Measurements from ENCODE around the gene UFSP2. TPM values are rescaled to one million over a fixed set of nuclear protein-coding genes. Genes with fewer than 3 reads are reported as not detected.

UFSP2 gene
- total RNA-seq, 2 experiments from 2014 or later = 14.5 to 16.6 TPM

DNA sequence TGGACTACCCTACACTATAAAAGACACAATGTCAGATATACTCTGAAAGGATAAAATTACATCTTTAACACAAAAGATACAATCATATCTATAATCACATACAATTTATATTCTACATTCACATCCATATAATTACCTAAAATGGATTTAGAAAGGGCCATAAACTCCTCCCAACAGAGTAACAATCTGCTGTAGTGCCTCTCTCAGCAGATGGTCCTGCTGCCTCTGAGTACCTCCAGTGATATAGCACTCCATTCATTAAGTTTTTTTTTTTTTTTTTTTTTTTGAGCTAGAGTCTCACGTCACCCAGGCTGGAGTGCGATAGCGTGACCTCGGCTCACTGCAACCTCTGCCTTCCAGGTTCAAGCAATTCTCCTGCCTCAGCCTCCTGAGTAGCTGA lies 21.7 kb downstream of the UFSP2 start:
- no peak overlapping the region for H3K4me3 ChIP-seq (ENCODE audit: low read length)
- CTCF ChIA-PET = interaction anchor here (2.0 kb wide), 1 partner anchor 21 kb away, joined by 4 read pairs; no protein-coding TSS in a partner anchor
- Mint-ChIP-seq H3K4me1 (ENCODE audit: low read depth) (no peaks in the 10 kb centered on the region), H3K36me3 (ENCODE audit: low read depth) (peaks cover 72% of the 10 kb centered on the region), H3K27me3 (no peaks in the 10 kb centered on the region), H3K27ac (no peak overlapping the region), H3K4me3 (no peak overlapping the region), H3K9me3 (no peaks in the 10 kb centered on the region)
- intact Hi-C loops (cut with DNase I, micrococcal nuclease) = no loop called here
- H3K9me3 ChIP-seq (ENCODE audit: control insufficient read depth in 1 of 2, insufficient read depth in 1 of 2, low read length in 2 of 2) = no peaks in the 10 kb centered on the region
- ATAC-seq (ENCODE audit: poor library complexity) = no peak
- no peak overlapping the region for H3K27ac ChIP-seq (ENCODE audit: low read depth in 1 of 2, low read length in 2 of 2)
- no peaks in the 10 kb centered on the region for H3K4me1 ChIP-seq (ENCODE audit: insufficient read depth, low read length)
- TF ChIP-seq CTCF (IDR thresholded peaks at IDR 0.05) = no peak
- POLR2A ChIA-PET = interaction anchor here (1.6 to 2.0 kb wide), 2 partner anchors 8 to 21 kb away, joined by 4 to 13 read pairs; partner anchors contain the start of genes ANKRD37 and LRP2BP
- peaks cover 43% of the 10 kb centered on the region for H3K36me3 ChIP-seq (ENCODE audit: insufficient read depth, low read length)
- DNase-seq = no peak
- no peaks in the 10 kb centered on the region for H3K27me3 ChIP-seq (ENCODE audit: control insufficient read depth in 1 of 2, insufficient read depth in 2 of 2, low read length in 2 of 2)

DNA sequence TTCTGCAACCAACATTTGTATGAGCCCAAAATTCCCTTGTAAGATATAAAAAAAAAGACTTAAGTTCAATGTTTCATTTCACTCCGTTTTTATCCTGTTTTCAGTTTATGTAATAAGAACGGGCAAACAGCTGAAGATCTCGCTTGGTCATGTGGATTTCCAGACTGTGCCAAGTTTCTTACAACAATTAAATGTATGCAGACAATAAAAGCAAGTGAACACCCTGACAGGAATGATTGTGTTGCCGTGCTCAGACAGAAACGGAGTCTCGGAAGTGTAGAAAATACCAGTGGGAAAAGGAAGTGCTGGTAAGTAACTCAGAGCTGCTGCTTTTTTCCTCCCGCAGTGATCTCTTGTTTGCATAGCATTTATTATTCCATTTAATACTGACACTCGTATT lies 26.3 kb downstream of the UFSP2 start:
- H3K4me3 ChIP-seq (ENCODE audit: low read length) = no peak overlapping the region
- H3K9me3 ChIP-seq (ENCODE audit: control insufficient read depth in 1 of 2, insufficient read depth in 1 of 2, low read length in 2 of 2) = no peaks in the 10 kb centered on the region
- Mint-ChIP-seq H3K36me3 (ENCODE audit: low read depth) (peaks cover 51% of the 10 kb centered on the region), H3K27me3 (no peaks in the 10 kb centered on the region), H3K4me1 (ENCODE audit: low read depth) (peaks cover 14% of the 10 kb centered on the region), H3K27ac (peak overlapping the region; percentile 25), H3K9me3 (no peaks in the 10 kb centered on the region), H3K4me3 (no peak overlapping the region)
- ATAC-seq (ENCODE audit: poor library complexity) (no peak), DNase-seq (no peak)
- no peak for TF ChIP-seq CTCF (IDR thresholded peaks at IDR 0.05)
- ChIA-PET POLR2A (no interaction called here), CTCF (no interaction called here)
- H3K27me3 ChIP-seq (ENCODE audit: control insufficient read depth in 1 of 2, insufficient read depth in 2 of 2, low read length in 2 of 2) = no peaks in the 10 kb centered on the region
- intact Hi-C loops (cut with DNase I, micrococcal nuclease) = loop anchor here (5.0 to 10.0 kb wide), 3 partner anchors 197 to 1895 kb away; partner anchors contain the start of genes CFAP97 (in 1 of the 2), CYP4V2 (in 1 of the 2) and ING2 (in 1 of the 2)
- H3K27ac ChIP-seq (ENCODE audit: low read depth in 1 of 2, low read length in 2 of 2) = no peak overlapping the region
- peaks cover 17% of the 10 kb centered on the region for H3K36me3 ChIP-seq (ENCODE audit: insufficient read depth, low read length)
- H3K4me1 ChIP-seq (ENCODE audit: insufficient read depth, low read length) = peaks cover 8% of the 10 kb centered on the region

DNA sequence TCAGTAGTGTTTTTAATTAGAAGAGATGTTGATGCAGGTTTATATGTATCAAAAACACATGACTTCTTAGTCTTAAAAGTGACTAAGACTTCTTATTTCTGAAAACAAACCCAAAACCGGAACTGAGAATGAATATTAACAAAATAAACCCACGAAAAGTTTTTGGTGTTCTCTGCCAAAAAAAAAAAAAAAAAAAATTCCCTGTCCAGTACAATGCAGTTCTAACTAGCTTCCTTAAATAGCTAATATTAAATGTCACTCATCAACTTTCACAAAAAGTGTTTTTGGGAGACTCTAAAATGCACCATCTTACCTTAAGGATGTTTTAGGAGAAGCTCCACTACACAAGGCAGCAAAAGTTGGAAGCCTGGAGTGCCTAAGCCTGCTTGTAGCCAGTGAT lies 27.1 kb downstream of the UFSP2 start:
- Mint-ChIP-seq H3K4me3 (peak overlapping the region; percentile 17), H3K27me3 (no peaks in the 10 kb centered on the region), H3K36me3 (ENCODE audit: low read depth) (peaks cover 46% of the 10 kb centered on the region), H3K4me1 (ENCODE audit: low read depth) (peaks cover 17% of the 10 kb centered on the region), H3K27ac (peak overlapping the region; percentile 25), H3K9me3 (no peaks in the 10 kb centered on the region)
- Histone ChIP-seq H3K9me3 (ENCODE audit: control insufficient read depth in 1 of 2, insufficient read depth in 1 of 2, low read length in 2 of 2) (no peaks in the 10 kb centered on the region), H3K36me3 (ENCODE audit: insufficient read depth, low read length) (peaks cover 17% of the 10 kb centered on the region), H3K4me1 (ENCODE audit: insufficient read depth, low read length) (peaks cover 11% of the 10 kb centered on the region), H3K27ac (ENCODE audit: low read depth in 1 of 2, low read length in 2 of 2) (no peak overlapping the region), H3K27me3 (ENCODE audit: control insufficient read depth in 1 of 2, insufficient read depth in 2 of 2, low read length in 2 of 2) (no peaks in the 10 kb centered on the region), H3K4me3 (ENCODE audit: low read length) (no peak overlapping the region)
- no peak for TF ChIP-seq CTCF (IDR thresholded peaks at IDR 0.05)
- ChIA-PET CTCF (interaction anchor here (0.6 to 1.1 kb wide), 2 partner anchors 27 to 1890 kb away, joined by 3 to 4 read pairs; no protein-coding TSS in a partner anchor), POLR2A (interaction anchor here (4.9 kb wide), 1 partner anchor 27 kb away, joined by 88 read pairs; the partner anchor contains the start of gene UFSP2)
- DNase-seq = no peak
- intact Hi-C loops (cut with DNase I, micrococcal nuclease) = loop anchor here (1.0 to 10.0 kb wide), 4 partner anchors 27 to 1894 kb away; partner anchors contain the start of genes CFAP97 (in 1 of the 2), CYP4V2 (in 1 of the 2), ING2 (in 1 of the 2) and UFSP2 (in 1 of the 2)
- no peak for ATAC-seq (ENCODE audit: poor library complexity)
